Measurements from ENCODE around the gene KLHL24. TPM values are rescaled to one million over a fixed set of nuclear protein-coding genes. Genes with fewer than 3 reads are reported as not detected.
"Not testable (repeated sequence)": the region's sequence is repeated elsewhere in the genome, so short reads cannot be mapped to it uniquely, and the experiment has no call there.

KLHL24 gene
- total and polyA plus RNA-seq, 5 donors: 44.4 to 179 (median 151) TPM

- 96% methylated on average over 6 of the region's 6 CpGs for WGBS
Observed at GRCh38 chr3:183653209-183654064, 18.0 kb downstream of the KLHL24 start.

GRCh38 chr3:183654727-183655126 lies 19.3 kb downstream of the KLHL24 start:
- Histone ChIP-seq H3K27ac (ENCODE audit: low read length) (no peak overlapping the region), H3K27me3 (ENCODE audit: control insufficient read depth, insufficient read depth) (no peaks in the 10 kb centered on the region), H3K4me3 (ENCODE audit: low read length) (no peak overlapping the region), H3K9me3 (ENCODE audit: control insufficient read depth, low read length) (peaks cover 2% of the 10 kb centered on the region), H3K4me1 (ENCODE audit: control insufficient read depth, insufficient read depth, low read length) (peaks cover 2% of the 10 kb centered on the region)
- intact Hi-C loops (cut with DNase I): no loop called here
- DNase-seq (no peak), ATAC-seq (no peak)
- 98% methylated on average over 1 of the region's 1 CpG for WGBS

More at GRCh38 chr3:183653209-183654064, 18.0 kb downstream of the KLHL24 start:
- ATAC-seq: no peak
- intact Hi-C loops (cut with DNase I): no loop called here
- Histone ChIP-seq H3K4me1 (ENCODE audit: control insufficient read depth, insufficient read depth, low read length) (peaks cover 2% of the 10 kb centered on the region), H3K4me3 (ENCODE audit: low read length) (peak overlapping the region; percentile 8), H3K27ac (ENCODE audit: low read length) (no peak overlapping the region), H3K27me3 (ENCODE audit: control insufficient read depth, insufficient read depth) (no peaks in the 10 kb centered on the region), H3K9me3 (ENCODE audit: control insufficient read depth, low read length) (peaks cover 2% of the 10 kb centered on the region)
- DNase-seq: no peak

- 65% methylated on average over 3 of the region's 3 CpGs for WGBS
- H3K4me3 ChIP-seq (ENCODE audit: low read length): no peak overlapping the region
- intact Hi-C loops (cut with DNase I): no loop called here
Observed at GRCh38 chr3:183662099-183662498, 26.7 kb downstream of the KLHL24 start.

GRCh38 chr3:183664913-183665381 lies 29.5 kb downstream of the KLHL24 start:
- no peak overlapping the region for H3K4me3 ChIP-seq (ENCODE audit: low read length)
- 71% methylated on average over 3 of the region's 3 CpGs for WGBS
- no peaks in the 10 kb centered on the region for H3K9me3 ChIP-seq (ENCODE audit: control insufficient read depth, low read length)
- peak in 1 of 2 donors; percentile 24 for ATAC-seq
- H3K27ac ChIP-seq (ENCODE audit: low read length): no peak overlapping the region
- no peaks in the 10 kb centered on the region for H3K27me3 ChIP-seq (ENCODE audit: control insufficient read depth, insufficient read depth)
- intact Hi-C loops (cut with DNase I): no loop called here
- no peak for DNase-seq
- H3K4me1 ChIP-seq (ENCODE audit: control insufficient read depth, insufficient read depth, low read length): no peaks in the 10 kb centered on the region

More at GRCh38 chr3:183662099-183662498, 26.7 kb downstream of the KLHL24 start:
- no peak for ATAC-seq
- no peak for DNase-seq
- Histone ChIP-seq H3K27ac (ENCODE audit: low read length) (no peak overlapping the region), H3K9me3 (ENCODE audit: control insufficient read depth, low read length) (no peaks in the 10 kb centered on the region), H3K27me3 (ENCODE audit: control insufficient read depth, insufficient read depth) (no peaks in the 10 kb centered on the region), H3K4me1 (ENCODE audit: control insufficient read depth, insufficient read depth, low read length) (no peaks in the 10 kb centered on the region)

- H3K4me1 ChIP-seq (ENCODE audit: control insufficient read depth, insufficient read depth, low read length): no peaks in the 10 kb centered on the region
- no peak overlapping the region for H3K4me3 ChIP-seq (ENCODE audit: low read length)
- H3K27me3 ChIP-seq (ENCODE audit: control insufficient read depth, insufficient read depth): no peaks in the 10 kb centered on the region
- intact Hi-C loops (cut with DNase I): no loop called here
- no peak overlapping the region for H3K27ac ChIP-seq (ENCODE audit: low read length)
- ATAC-seq: no peak
- DNase-seq: no peak
- 90% methylated on average over 3 of the region's 3 CpGs for WGBS
- no peaks in the 10 kb centered on the region for H3K9me3 ChIP-seq (ENCODE audit: control insufficient read depth, low read length)
Observed at GRCh38 chr3:183680061-183680460, 44.6 kb downstream of the KLHL24 start.

GRCh38 chr3:183687705-183688104 lies 52.3 kb downstream of the KLHL24 start:
- Histone ChIP-seq H3K27me3 (ENCODE audit: control insufficient read depth, insufficient read depth) (no peaks in the 10 kb centered on the region), H3K27ac (ENCODE audit: low read length) (no peak overlapping the region), H3K4me3 (ENCODE audit: low read length) (no peak overlapping the region), H3K4me1 (ENCODE audit: control insufficient read depth, insufficient read depth, low read length) (no peaks in the 10 kb centered on the region), H3K9me3 (ENCODE audit: control insufficient read depth, low read length) (no peaks in the 10 kb centered on the region)
- intact Hi-C loops (cut with DNase I): no loop called here
- no peak for DNase-seq
- 84% methylated on average over 6 of the region's 6 CpGs for WGBS
- no peak for ATAC-seq

- Histone ChIP-seq H3K4me1 (ENCODE audit: control insufficient read depth, insufficient read depth, low read length) (no peaks in the 10 kb centered on the region), H3K27ac (ENCODE audit: low read length) (no peak overlapping the region), H3K27me3 (ENCODE audit: control insufficient read depth, insufficient read depth) (no peaks in the 10 kb centered on the region), H3K9me3 (ENCODE audit: control insufficient read depth, low read length) (no peaks in the 10 kb centered on the region), H3K4me3 (ENCODE audit: low read length) (no peak overlapping the region)
- no peak for DNase-seq
- ATAC-seq: no peak
- 73% methylated on average over 3 of the region's 3 CpGs for WGBS
- intact Hi-C loops (cut with DNase I): no loop called here
Observed at GRCh38 chr3:183688874-183689273, 53.5 kb downstream of the KLHL24 start.

- DNase-seq; H3K9me3 ChIP-seq (ENCODE audit: control insufficient read depth, low read length); H3K27ac ChIP-seq (ENCODE audit: low read length); ATAC-seq; H3K4me1 ChIP-seq (ENCODE audit: control insufficient read depth, insufficient read depth, low read length); H3K27me3 ChIP-seq (ENCODE audit: control insufficient read depth, insufficient read depth); H3K4me3 ChIP-seq (ENCODE audit: low read length): not testable (repeated sequence)
- WGBS: 95% methylated on average over 5 of the region's 5 CpGs
- intact Hi-C loops (cut with DNase I): loop anchor here in 1 of 4 donors (10.0 kb wide), 1 partner anchor 75 kb away; no protein-coding TSS in a partner anchor
Observed at GRCh38 chr3:183689621-183690020, 54.2 kb downstream of the KLHL24 start.

- no peak for DNase-seq
- no peaks in the 10 kb centered on the region for H3K27me3 ChIP-seq (ENCODE audit: control insufficient read depth, insufficient read depth)
- H3K4me1 ChIP-seq (ENCODE audit: control insufficient read depth, insufficient read depth, low read length): no peaks in the 10 kb centered on the region
- no peak overlapping the region for H3K4me3 ChIP-seq (ENCODE audit: low read length)
- no peak for ATAC-seq
- no peak overlapping the region for H3K27ac ChIP-seq (ENCODE audit: low read length)
- 96% methylated on average over 11 of the region's 11 CpGs for WGBS
- H3K9me3 ChIP-seq (ENCODE audit: control insufficient read depth, low read length): no peaks in the 10 kb centered on the region
- intact Hi-C loops (cut with DNase I): loop anchor here in 1 of 4 donors (10.0 kb wide), 1 partner anchor 74 kb away; no protein-coding TSS in a partner anchor
Observed at GRCh38 chr3:183690402-183690995, 55.1 kb downstream of the KLHL24 start.

GRCh38 chr3:183692436-183692835 lies 57.0 kb downstream of the KLHL24 start:
- no peak for DNase-seq
- intact Hi-C loops (cut with DNase I): loop anchor here in 1 of 4 donors (10.0 kb wide), 1 partner anchor 72 kb away; no protein-coding TSS in a partner anchor
- H3K4me1 ChIP-seq (ENCODE audit: control insufficient read depth, insufficient read depth, low read length): no peaks in the 10 kb centered on the region
- ATAC-seq: no peak
- H3K9me3 ChIP-seq (ENCODE audit: control insufficient read depth, low read length): no peaks in the 10 kb centered on the region
- WGBS: 90% methylated on average over 10 of the region's 10 CpGs
- no peak overlapping the region for H3K27ac ChIP-seq (ENCODE audit: low read length)
- no peaks in the 10 kb centered on the region for H3K27me3 ChIP-seq (ENCODE audit: control insufficient read depth, insufficient read depth)
- H3K4me3 ChIP-seq (ENCODE audit: low read length): no peak overlapping the region

Data from right cardiac atrium (tissue), 5 donors.